PFSK-1 (cell line): ENCODE measurements around the gene TRIP10.

ENCODE experiments used
- POLR2AphosphoS5 ChIP-seq: IDR thresholded peaks from 2 replicates; pipeline ENCODE4 v1.6.1; 2012; ENCODE audit warnings: low read depth, mild to moderate bottlenecking, control low read depth, low read length, moderate library complexity
- REST ChIP-seq, 2 experiments: IDR thresholded peaks; 2 replicates each; pipeline versions ENCODE4 v1.6.1 to v1.8.0; 2011 to 2012; ENCODE audit warnings: low read depth in 2 of 2, low read length in 2 of 2, control low read depth in 1 of 2, inconsistent platforms in 1 of 2, mild to moderate bottlenecking in 1 of 2, moderate library complexity in 1 of 2; ENCODE audit not compliant: insufficient read depth in 1 of 2
- SIN3A ChIP-seq: IDR thresholded peaks from 2 replicates; pipeline ENCODE4 v1.6.1; 2012; ENCODE audit warnings: mild to moderate bottlenecking, low read length, moderate library complexity, borderline replicate concordance; ENCODE audit not compliant: insufficient read depth
- TAF1 ChIP-seq: IDR thresholded peaks from 2 replicates; pipeline ENCODE4 v1.6.1; 2012; ENCODE audit warnings: low read length, control low read depth, borderline replicate concordance; ENCODE audit not compliant: insufficient read depth

GRCh38 chr19:6709549-6709948, 29.9 kb upstream of the TRIP10 start:
- no peak for TF ChIP-seq POLR2AphosphoS5
- TF ChIP-seq REST (IDR thresholded peaks at IDR 0.05; ENCODE audit: insufficient read depth in 1 of 2, low read depth in 2 of 2, low read length in 2 of 2), result no peak
- no peak for TF ChIP-seq TAF1
- no peak for TF ChIP-seq SIN3A
